Mucosa of stomach (tissue), 1 donor: ENCODE data around the gene CAPG.

ENCODE experiments used
- H3K27me3 ChIP-seq: one replicate; pipeline ENCODE4 v1.7.0; 2013; ENCODE audit warnings: mild to moderate bottlenecking, low read length; ENCODE audit not compliant: control insufficient read depth, insufficient read depth
- H3K36me3 ChIP-seq: one replicate; pipeline ENCODE4 v1.7.0; 2013; ENCODE audit warnings: low read length; ENCODE audit not compliant: control insufficient read depth, insufficient read depth
- H3K4me1 ChIP-seq: one replicate; pipeline ENCODE4 v1.7.0; 2013; ENCODE audit warnings: mild to moderate bottlenecking, low read length; ENCODE audit not compliant: control insufficient read depth, insufficient read depth
- H3K4me3 ChIP-seq: one replicate; pipeline ENCODE4 v1.7.0; 2013; ENCODE audit warnings: low read length
- H3K9ac ChIP-seq: one replicate; pipeline ENCODE4 v1.7.0; 2013; ENCODE audit warnings: mild to moderate bottlenecking, low read length, moderate library complexity
- H3K9me3 ChIP-seq: one replicate; pipeline ENCODE4 v1.7.0; 2013; ENCODE audit warnings: mild to moderate bottlenecking, low read length, moderate library complexity; ENCODE audit not compliant: control insufficient read depth
- donor health status: Pancreatic carcinoma.

Gene CAPG

GRCh38 chr2:85436836-85437487 is 26.8 kb upstream of the CAPG start:
- Histone ChIP-seq H3K4me3 (no peak overlapping the region), H3K9me3 (no peaks in the 10 kb centered on the region), H3K36me3 (no peaks in the 10 kb centered on the region), H3K4me1 (peaks cover 61% of the 10 kb centered on the region), H3K9ac (peak overlapping the region; percentile 71), H3K27me3 (no peaks in the 10 kb centered on the region)

- H3K36me3 ChIP-seq: no peaks in the 10 kb centered on the region
- H3K4me1 ChIP-seq: peaks cover 61% of the 10 kb centered on the region
- no peak overlapping the region for H3K9ac ChIP-seq
Measured at GRCh38 chr2:85435981-85436835, 26.0 kb upstream of the CAPG start.

GRCh38 chr2:85435220-85435958 is 25.2 kb upstream of the CAPG start:
- no peaks in the 10 kb centered on the region for H3K9me3 ChIP-seq
- no peak overlapping the region for H3K9ac ChIP-seq
- no peak overlapping the region for H3K4me3 ChIP-seq
- H3K27me3 ChIP-seq: no peaks in the 10 kb centered on the region
- H3K4me1 ChIP-seq: peaks cover 61% of the 10 kb centered on the region
- H3K36me3 ChIP-seq: no peaks in the 10 kb centered on the region

More at GRCh38 chr2:85435981-85436835, 26.0 kb upstream of the CAPG start:
- H3K27me3 ChIP-seq: no peaks in the 10 kb centered on the region
- H3K4me3 ChIP-seq: no peak overlapping the region
- H3K9me3 ChIP-seq: no peaks in the 10 kb centered on the region

GRCh38 chr2:85434696-85435095 is 24.5 kb upstream of the CAPG start:
- no peaks in the 10 kb centered on the region for H3K27me3 ChIP-seq
- H3K4me1 ChIP-seq: peaks cover 61% of the 10 kb centered on the region
- H3K9ac ChIP-seq: peak overlapping the region; percentile 50
- no peak overlapping the region for H3K4me3 ChIP-seq
- H3K36me3 ChIP-seq: no peaks in the 10 kb centered on the region
- H3K9me3 ChIP-seq: no peaks in the 10 kb centered on the region

GRCh38 chr2:85433511-85434089 is 23.4 kb upstream of the CAPG start:
- Histone ChIP-seq H3K9ac (peak overlapping the region; percentile 50), H3K27me3 (no peaks in the 10 kb centered on the region), H3K9me3 (no peaks in the 10 kb centered on the region), H3K4me1 (peaks cover 52% of the 10 kb centered on the region), H3K36me3 (no peaks in the 10 kb centered on the region), H3K4me3 (no peak overlapping the region)

- Histone ChIP-seq H3K36me3 (no peaks in the 10 kb centered on the region), H3K4me3 (no peak overlapping the region), H3K9me3 (no peaks in the 10 kb centered on the region), H3K27me3 (no peaks in the 10 kb centered on the region), H3K9ac (no peak overlapping the region), H3K4me1 (peaks cover 51% of the 10 kb centered on the region)
Measured at GRCh38 chr2:85431570-85432205, 21.5 kb upstream of the CAPG start.

GRCh38 chr2:85430752-85431569 is 20.8 kb upstream of the CAPG start:
- no peaks in the 10 kb centered on the region for H3K27me3 ChIP-seq
- no peak overlapping the region for H3K4me3 ChIP-seq
- no peaks in the 10 kb centered on the region for H3K9me3 ChIP-seq
- H3K9ac ChIP-seq: no peak overlapping the region
- H3K36me3 ChIP-seq: no peaks in the 10 kb centered on the region
- H3K4me1 ChIP-seq: peaks cover 51% of the 10 kb centered on the region

GRCh38 chr2:85429924-85430289 is 19.7 kb upstream of the CAPG start:
- Histone ChIP-seq H3K36me3 (no peaks in the 10 kb centered on the region), H3K4me1 (peaks cover 50% of the 10 kb centered on the region), H3K9me3 (no peaks in the 10 kb centered on the region), H3K9ac (no peak overlapping the region), H3K4me3 (no peak overlapping the region), H3K27me3 (no peaks in the 10 kb centered on the region)

GRCh38 chr2:85429213-85429923 is 19.2 kb upstream of the CAPG start:
- Histone ChIP-seq H3K27me3 (no peaks in the 10 kb centered on the region), H3K36me3 (no peaks in the 10 kb centered on the region), H3K4me1 (peaks cover 46% of the 10 kb centered on the region), H3K9ac (no peak overlapping the region), H3K9me3 (no peaks in the 10 kb centered on the region), H3K4me3 (no peak overlapping the region)

GRCh38 chr2:85428343-85428881 is 18.2 kb upstream of the CAPG start:
- Histone ChIP-seq H3K4me3 (no peak overlapping the region), H3K4me1 (peaks cover 43% of the 10 kb centered on the region), H3K9me3 (no peaks in the 10 kb centered on the region), H3K36me3 (no peaks in the 10 kb centered on the region), H3K27me3 (no peaks in the 10 kb centered on the region), H3K9ac (no peak overlapping the region)
